Activated T-helper 1 cell treated with anti-CD3 and anti-CD28 coated beads, Interleukin-2, amount 50 U/mL, for 16 hours (primary cell): ENCODE results near the gene ANKRD62.

Experiments used
- DNase-seq, 2 donors: peaks; one replicate each; pipeline ENCODE4 v3.0.0-alpha.2; 2020; ENCODE audit warnings: low read depth in 1 of 2, low spot score in 1 of 2

ANKRD62 gene

GRCh38 chr18:12093520-12094257, at the start of gene ANKRD62:
ANKRD62 (plus strand) TSS chr18:12093843; CDS start chr18:12094018, 175 bp downstream.
- no peak for DNase-seq

- DNase-seq, result no peak
These were observed 49.1 kb upstream of the ANKRD62 start for GRCh38 chr18:12044591-12044990.

GRCh38 chr18:12046046-12046750, 47.4 kb upstream of the ANKRD62 start:
- DNase-seq, result no peak

- DNase-seq, result no peak
These were observed 46.8 kb upstream of the ANKRD62 start for GRCh38 chr18:12046751-12047335.

GRCh38 chr18:12048010-12048826, 45.4 kb upstream of the ANKRD62 start:
- no peak for DNase-seq

- DNase-seq, result no peak
These were observed 44.8 kb upstream of the ANKRD62 start for GRCh38 chr18:12048827-12049175.

GRCh38 chr18:12049978-12050811, 43.4 kb upstream of the ANKRD62 start:
- DNase-seq, result no peak

- DNase-seq, result no peak
These were observed 40.8 kb upstream of the ANKRD62 start for GRCh38 chr18:12052866-12053265.

- DNase-seq, result no peak
These were observed 40.4 kb upstream of the ANKRD62 start for GRCh38 chr18:12053289-12053688.

GRCh38 chr18:12056034-12056883, 37.4 kb upstream of the ANKRD62 start:
- DNase-seq, result no peak

GRCh38 chr18:12056884-12057402, 36.7 kb upstream of the ANKRD62 start:
- DNase-seq, result no peak

GRCh38 chr18:12057419-12058039, 36.1 kb upstream of the ANKRD62 start:
- no peak for DNase-seq

- no peak for DNase-seq
These were observed 34.1 kb upstream of the ANKRD62 start for GRCh38 chr18:12059334-12060181.

- DNase-seq, result no peak
These were observed 33.3 kb upstream of the ANKRD62 start for GRCh38 chr18:12060182-12060870.

GRCh38 chr18:12061685-12062084, 32.0 kb upstream of the ANKRD62 start:
- no peak for DNase-seq

GRCh38 chr18:12062974-12063373, 30.7 kb upstream of the ANKRD62 start:
- DNase-seq, result no peak

GRCh38 chr18:12064086-12064763, 29.4 kb upstream of the ANKRD62 start:
- no peak for DNase-seq
